Activated CD8-positive, alpha-beta T cell treated with anti-CD3 and anti-CD28 coated beads for 36 hours (primary cell): ENCODE results near the gene SLC9A9. TPM values are rescaled to one million over a fixed set of nuclear protein-coding genes. Genes with fewer than 3 reads are reported as not detected.

ENCODE experiments used
- ATAC-seq: fragments of 200-7000 bp; cut with Tn5 transposase; one replicate; pipeline ENCODE4 v1.10.0; 2021; ENCODE audit warnings: mild to moderate bottlenecking, moderate library complexity
- CTCF ChIA-PET: fragments of 350-600 bp; sonication (Branson Sonifier 250); formaldehyde crosslinking; loops from one replicate; lab custom pipeline; 2021; ENCODE audit warnings: antibody characterized with exemption; lab: Charles Lee
- POLR2A ChIA-PET: fragments of 350-600 bp; sonication (Branson Sonifier 250); formaldehyde crosslinking; loops from one replicate; lab custom pipeline; 2021; ENCODE audit warnings: antibody characterized with exemption; lab: Charles Lee
- DNase-seq: peaks from one replicate; pipeline ENCODE4 v3.0.0-alpha.2; 2020
- H3K27ac Mint-ChIP-seq: one replicate; pipeline ENCODE4 v1.8.0; 2021; ENCODE audit warnings: mild to moderate bottlenecking, mixed read lengths
- H3K27me3 Mint-ChIP-seq: one replicate; pipeline ENCODE4 v1.8.0; 2021; ENCODE audit warnings: mixed read lengths
- H3K36me3 Mint-ChIP-seq: one replicate; pipeline ENCODE4 v1.8.0; 2021; ENCODE audit warnings: low read depth, mixed read lengths
- H3K4me1 Mint-ChIP-seq: one replicate; pipeline ENCODE4 v1.8.0; 2021; ENCODE audit warnings: low read depth, mixed read lengths
- H3K4me3 Mint-ChIP-seq: one replicate; pipeline ENCODE4 v1.8.0; 2021; ENCODE audit warnings: mild to moderate bottlenecking, moderate library complexity, mixed read lengths
- H3K9me3 Mint-ChIP-seq: one replicate; pipeline ENCODE4 v1.8.0; 2021; ENCODE audit warnings: mixed read lengths
- intact Hi-C: fragments of 100-400 bp; cut with micrococcal nuclease; formaldehyde crosslinking; loops from one replicate; pipeline ENCODE4 v1.10.0; 2022
- total RNA-seq, 2 experiments: library from RNA; stranded (reverse); gene quantifications; one replicate each; pipeline ENCODE4 v1.2.3, GENCODE V29; 2021
- TF ChIP-seq, protein P1 (sequence below): fragments of 200-600 bp; IDR thresholded peaks from one replicate; pipeline ENCODE4 v1.8.0; 2022; ENCODE audit warnings: antibody characterized with exemption, mild to moderate bottlenecking

The SLC9A9 gene
- total RNA-seq, 2 experiments from 2014 or later: 1.9 to 2.2 TPM

DNA sequence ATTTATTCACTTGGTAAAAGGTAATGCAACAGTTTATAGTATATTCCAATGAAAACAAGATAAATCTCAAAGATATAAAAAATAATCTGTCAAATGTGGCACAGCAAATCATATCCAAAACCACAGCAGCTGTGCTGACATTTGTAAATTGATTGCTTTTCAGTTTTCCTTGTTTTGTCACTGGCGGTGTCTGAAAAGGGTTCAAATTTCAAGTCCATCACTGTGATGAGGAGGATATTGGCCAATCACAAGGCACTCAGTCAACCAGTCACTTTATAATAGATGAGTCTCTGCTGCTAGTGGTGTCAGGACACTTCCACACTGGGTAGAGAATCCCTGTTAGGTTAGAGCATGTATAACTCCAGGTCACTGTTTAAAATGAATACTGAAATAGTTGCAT, 154.8 kb downstream of the SLC9A9 start:
- H3K27ac Mint-ChIP-seq: no peak overlapping the region
- H3K4me3 Mint-ChIP-seq: no peak overlapping the region
- TF ChIP-seq, protein P1, sequence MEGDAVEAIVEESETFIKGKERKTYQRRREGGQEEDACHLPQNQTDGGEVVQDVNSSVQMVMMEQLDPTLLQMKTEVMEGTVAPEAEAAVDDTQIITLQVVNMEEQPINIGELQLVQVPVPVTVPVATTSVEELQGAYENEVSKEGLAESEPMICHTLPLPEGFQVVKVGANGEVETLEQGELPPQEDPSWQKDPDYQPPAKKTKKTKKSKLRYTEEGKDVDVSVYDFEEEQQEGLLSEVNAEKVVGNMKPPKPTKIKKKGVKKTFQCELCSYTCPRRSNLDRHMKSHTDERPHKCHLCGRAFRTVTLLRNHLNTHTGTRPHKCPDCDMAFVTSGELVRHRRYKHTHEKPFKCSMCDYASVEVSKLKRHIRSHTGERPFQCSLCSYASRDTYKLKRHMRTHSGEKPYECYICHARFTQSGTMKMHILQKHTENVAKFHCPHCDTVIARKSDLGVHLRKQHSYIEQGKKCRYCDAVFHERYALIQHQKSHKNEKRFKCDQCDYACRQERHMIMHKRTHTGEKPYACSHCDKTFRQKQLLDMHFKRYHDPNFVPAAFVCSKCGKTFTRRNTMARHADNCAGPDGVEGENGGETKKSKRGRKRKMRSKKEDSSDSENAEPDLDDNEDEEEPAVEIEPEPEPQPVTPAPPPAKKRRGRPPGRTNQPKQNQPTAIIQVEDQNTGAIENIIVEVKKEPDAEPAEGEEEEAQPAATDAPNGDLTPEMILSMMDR: no peak
- H3K4me1 Mint-ChIP-seq: no peaks in the 10 kb centered on the region
- H3K36me3 Mint-ChIP-seq: peaks cover 3% of the 10 kb centered on the region
- H3K27me3 Mint-ChIP-seq: no peaks in the 10 kb centered on the region
- no peak for ATAC-seq
- H3K9me3 Mint-ChIP-seq: no peaks in the 10 kb centered on the region
- intact Hi-C loops: no loop called here
- ChIA-PET POLR2A (no interaction called here), CTCF (no interaction called here)
- DNase-seq: no peak

GRCh38 chr3:143686638-143687197, 161.6 kb downstream of the SLC9A9 start:
- no peak for DNase-seq
- Mint-ChIP-seq H3K27ac (no peak overlapping the region), H3K4me1 (no peaks in the 10 kb centered on the region), H3K4me3 (no peak overlapping the region), H3K36me3 (no peaks in the 10 kb centered on the region), H3K27me3 (no peaks in the 10 kb centered on the region), H3K9me3 (no peaks in the 10 kb centered on the region)
- TF ChIP-seq, protein P1: no peak
- intact Hi-C loops: no loop called here
- POLR2A ChIA-PET: no interaction called here
- CTCF ChIA-PET: interaction anchor here (0.9 to 3.7 kb wide), 2 partner anchors 11 to 12 kb away, joined by 3 to 23 read pairs; no protein-coding TSS in a partner anchor
- no peak for ATAC-seq

- TF ChIP-seq, protein P1: no peak
- Mint-ChIP-seq H3K4me3 (no peak overlapping the region), H3K27ac (no peak overlapping the region), H3K27me3 (no peaks in the 10 kb centered on the region), H3K9me3 (no peaks in the 10 kb centered on the region), H3K4me1 (no peaks in the 10 kb centered on the region), H3K36me3 (no peaks in the 10 kb centered on the region)
- ATAC-seq: no peak
- ChIA-PET POLR2A (no interaction called here), CTCF (interaction anchor here (3.7 kb wide), 1 partner anchor 11 kb away, joined by 23 read pairs; no protein-coding TSS in a partner anchor)
- intact Hi-C loops: no loop called here
- no peak for DNase-seq
Measured at GRCh38 chr3:143685491-143685890, 162.8 kb downstream of the SLC9A9 start.

DNA sequence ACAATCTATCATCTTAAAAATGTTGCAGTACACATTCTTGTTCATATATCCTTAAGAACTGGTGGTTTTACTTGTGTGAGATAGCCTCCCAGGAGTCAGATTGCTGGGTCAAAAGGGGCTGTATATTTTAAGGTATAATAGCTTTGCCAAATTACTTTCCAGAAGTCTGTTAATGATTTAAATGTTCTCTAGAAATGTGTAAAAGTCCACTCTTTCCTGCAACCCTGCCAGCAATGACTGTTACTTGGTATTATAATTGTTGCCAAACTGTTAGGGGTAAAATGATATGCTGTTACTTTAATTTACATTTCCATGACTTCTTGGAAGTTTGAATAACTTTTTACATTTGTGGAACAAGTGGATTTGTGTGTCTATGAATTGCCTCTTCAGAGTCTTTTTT, 170.8 kb downstream of the SLC9A9 start:
- no peak overlapping the region for H3K27ac Mint-ChIP-seq
- DNase-seq: no peak
- H3K36me3 Mint-ChIP-seq: no peaks in the 10 kb centered on the region
- intact Hi-C loops: loop anchor here (10.0 kb wide), 1 partner anchor 243 kb away; no protein-coding TSS in a partner anchor
- H3K4me3 Mint-ChIP-seq: no peak overlapping the region
- ATAC-seq: no peak
- ChIA-PET POLR2A (no interaction called here), CTCF (no interaction called here)
- no peaks in the 10 kb centered on the region for H3K27me3 Mint-ChIP-seq
- peaks cover 9% of the 10 kb centered on the region for H3K4me1 Mint-ChIP-seq
- H3K9me3 Mint-ChIP-seq: no peaks in the 10 kb centered on the region
- TF ChIP-seq, protein P1: no peak

- H3K36me3 Mint-ChIP-seq: no peaks in the 10 kb centered on the region
- CTCF ChIA-PET: no interaction called here
- no peaks in the 10 kb centered on the region for H3K27me3 Mint-ChIP-seq
- H3K4me1 Mint-ChIP-seq: peaks cover 9% of the 10 kb centered on the region
- POLR2A ChIA-PET: no interaction called here
- H3K4me3 Mint-ChIP-seq: no peak overlapping the region
- ATAC-seq: no peak
- TF ChIP-seq, protein P1: no peak
- intact Hi-C loops: loop anchor here (10.0 kb wide), 1 partner anchor 242 kb away; no protein-coding TSS in a partner anchor
- no peak for DNase-seq
- H3K27ac Mint-ChIP-seq: no peak overlapping the region
- H3K9me3 Mint-ChIP-seq: no peaks in the 10 kb centered on the region
Measured at GRCh38 chr3:143676747-143677146, 171.5 kb downstream of the SLC9A9 start.
